ENCODE data around the gene RNF38. TPM values are rescaled to one million over a fixed set of nuclear protein-coding genes. Genes with fewer than 3 reads are reported as not detected.

Gene RNF38
- total and polyA plus RNA-seq, 2 experiments from 2014 or later, result 13.7 to 61.9 TPM

DNA sequence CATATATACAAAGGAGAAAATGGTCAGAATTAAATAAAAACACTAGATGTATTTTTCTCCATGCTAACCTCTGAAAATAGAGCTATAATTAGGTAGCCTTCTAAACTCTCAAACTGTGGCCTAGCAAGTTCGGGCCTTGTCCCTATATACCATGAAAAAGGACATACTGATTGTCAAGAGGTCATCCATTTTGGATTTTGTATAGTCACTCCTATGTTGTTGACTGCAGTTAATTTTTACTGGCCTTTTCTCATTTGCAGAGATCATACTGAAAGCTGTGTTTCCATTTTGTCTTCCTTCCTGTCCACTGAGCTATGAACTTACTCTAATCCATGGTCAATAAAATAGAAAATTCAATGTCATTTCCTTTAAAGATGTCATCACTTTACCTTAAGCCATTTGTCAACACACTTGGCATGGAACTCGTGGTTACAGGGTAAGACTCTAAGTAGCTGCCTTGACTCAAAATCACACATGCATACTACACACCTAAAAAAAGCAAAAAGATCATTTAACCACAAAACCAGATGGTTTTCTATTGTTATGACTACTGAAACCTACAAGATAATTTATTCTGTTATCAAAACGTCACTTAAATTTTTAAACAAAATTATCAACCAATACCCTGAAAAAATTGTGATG is 58.0 kb downstream of the RNF38 start:
- no peaks in the 10 kb centered on the region for H3K9me3 Mint-ChIP-seq
- no peak overlapping the region for H3K4me3 Mint-ChIP-seq
- Histone ChIP-seq H2AFZ (no peak overlapping the region), H3K27me3 (ENCODE audit: insufficient read depth) (no peaks in the 10 kb centered on the region), H3K27ac (ENCODE audit: low read depth) (no peak overlapping the region), H3K79me2 (replicated peaks; ENCODE audit: insufficient read depth) (no peaks in the 10 kb centered on the region), H3K4me1 (ENCODE audit: insufficient read depth) (no peaks in the 10 kb centered on the region), H3K4me3 (no peak overlapping the region), H3K36me3 (ENCODE audit: insufficient read depth) (peaks cover 50% of the 10 kb centered on the region), H3F3A (replicated peaks; ENCODE audit: low read depth) (no peaks in the 10 kb centered on the region), H3K9me2 (ENCODE audit: insufficient read depth) (no peaks in the 10 kb centered on the region), H4K20me1 (replicated peaks; ENCODE audit: insufficient read depth) (no peaks in the 10 kb centered on the region), H3K4me2 (no peak overlapping the region)
- H3K4me1 Mint-ChIP-seq, result no peaks in the 10 kb centered on the region; the same call in 2 of the 3 replicates
- TF ChIP-seq, protein P1, sequence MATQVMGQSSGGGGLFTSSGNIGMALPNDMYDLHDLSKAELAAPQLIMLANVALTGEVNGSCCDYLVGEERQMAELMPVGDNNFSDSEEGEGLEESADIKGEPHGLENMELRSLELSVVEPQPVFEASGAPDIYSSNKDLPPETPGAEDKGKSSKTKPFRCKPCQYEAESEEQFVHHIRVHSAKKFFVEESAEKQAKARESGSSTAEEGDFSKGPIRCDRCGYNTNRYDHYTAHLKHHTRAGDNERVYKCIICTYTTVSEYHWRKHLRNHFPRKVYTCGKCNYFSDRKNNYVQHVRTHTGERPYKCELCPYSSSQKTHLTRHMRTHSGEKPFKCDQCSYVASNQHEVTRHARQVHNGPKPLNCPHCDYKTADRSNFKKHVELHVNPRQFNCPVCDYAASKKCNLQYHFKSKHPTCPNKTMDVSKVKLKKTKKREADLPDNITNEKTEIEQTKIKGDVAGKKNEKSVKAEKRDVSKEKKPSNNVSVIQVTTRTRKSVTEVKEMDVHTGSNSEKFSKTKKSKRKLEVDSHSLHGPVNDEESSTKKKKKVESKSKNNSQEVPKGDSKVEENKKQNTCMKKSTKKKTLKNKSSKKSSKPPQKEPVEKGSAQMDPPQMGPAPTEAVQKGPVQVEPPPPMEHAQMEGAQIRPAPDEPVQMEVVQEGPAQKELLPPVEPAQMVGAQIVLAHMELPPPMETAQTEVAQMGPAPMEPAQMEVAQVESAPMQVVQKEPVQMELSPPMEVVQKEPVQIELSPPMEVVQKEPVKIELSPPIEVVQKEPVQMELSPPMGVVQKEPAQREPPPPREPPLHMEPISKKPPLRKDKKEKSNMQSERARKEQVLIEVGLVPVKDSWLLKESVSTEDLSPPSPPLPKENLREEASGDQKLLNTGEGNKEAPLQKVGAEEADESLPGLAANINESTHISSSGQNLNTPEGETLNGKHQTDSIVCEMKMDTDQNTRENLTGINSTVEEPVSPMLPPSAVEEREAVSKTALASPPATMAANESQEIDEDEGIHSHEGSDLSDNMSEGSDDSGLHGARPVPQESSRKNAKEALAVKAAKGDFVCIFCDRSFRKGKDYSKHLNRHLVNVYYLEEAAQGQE (IDR thresholded peaks at IDR 0.05; ENCODE audit: unreplicated experiment), result no peak
- TF ChIP-seq POLR2AphosphoS5 (IDR thresholded peaks at IDR 0.05; ENCODE audit: low read depth) (no peak), EZH2phosphoT487 (IDR thresholded peaks at IDR 0.05; ENCODE audit: unreplicated experiment) (no peak), CTCF (conservative IDR thresholded peaks at IDR 0.05; ENCODE audit: low read depth in 2 of 2) (no peak), CREB1 (CRISPR knock-in tag; IDR thresholded peaks at IDR 0.05; ENCODE audit: low read depth) (no peak), ZNF331 (CRISPR knock-in tag; IDR thresholded peaks at IDR 0.05; ENCODE audit: low read depth) (no peak), EZH2 (IDR thresholded peaks at IDR 0.05; ENCODE audit: low read depth, unreplicated experiment) (no peak), JUNB (IDR thresholded peaks at IDR 0.05; ENCODE audit: unreplicated experiment) (no peak), ETS1 (IDR thresholded peaks at IDR 0.05) (no peak), ZNF114 (CRISPR knock-in tag; IDR thresholded peaks at IDR 0.05) (no peak), NANOG (IDR thresholded peaks at IDR 0.05; ENCODE audit: borderline replicate concordance) (no peak), STAT1 (IDR thresholded peaks at IDR 0.05; ENCODE audit: unreplicated experiment) (no peak)
- TF ChIP-seq, protein P2, sequence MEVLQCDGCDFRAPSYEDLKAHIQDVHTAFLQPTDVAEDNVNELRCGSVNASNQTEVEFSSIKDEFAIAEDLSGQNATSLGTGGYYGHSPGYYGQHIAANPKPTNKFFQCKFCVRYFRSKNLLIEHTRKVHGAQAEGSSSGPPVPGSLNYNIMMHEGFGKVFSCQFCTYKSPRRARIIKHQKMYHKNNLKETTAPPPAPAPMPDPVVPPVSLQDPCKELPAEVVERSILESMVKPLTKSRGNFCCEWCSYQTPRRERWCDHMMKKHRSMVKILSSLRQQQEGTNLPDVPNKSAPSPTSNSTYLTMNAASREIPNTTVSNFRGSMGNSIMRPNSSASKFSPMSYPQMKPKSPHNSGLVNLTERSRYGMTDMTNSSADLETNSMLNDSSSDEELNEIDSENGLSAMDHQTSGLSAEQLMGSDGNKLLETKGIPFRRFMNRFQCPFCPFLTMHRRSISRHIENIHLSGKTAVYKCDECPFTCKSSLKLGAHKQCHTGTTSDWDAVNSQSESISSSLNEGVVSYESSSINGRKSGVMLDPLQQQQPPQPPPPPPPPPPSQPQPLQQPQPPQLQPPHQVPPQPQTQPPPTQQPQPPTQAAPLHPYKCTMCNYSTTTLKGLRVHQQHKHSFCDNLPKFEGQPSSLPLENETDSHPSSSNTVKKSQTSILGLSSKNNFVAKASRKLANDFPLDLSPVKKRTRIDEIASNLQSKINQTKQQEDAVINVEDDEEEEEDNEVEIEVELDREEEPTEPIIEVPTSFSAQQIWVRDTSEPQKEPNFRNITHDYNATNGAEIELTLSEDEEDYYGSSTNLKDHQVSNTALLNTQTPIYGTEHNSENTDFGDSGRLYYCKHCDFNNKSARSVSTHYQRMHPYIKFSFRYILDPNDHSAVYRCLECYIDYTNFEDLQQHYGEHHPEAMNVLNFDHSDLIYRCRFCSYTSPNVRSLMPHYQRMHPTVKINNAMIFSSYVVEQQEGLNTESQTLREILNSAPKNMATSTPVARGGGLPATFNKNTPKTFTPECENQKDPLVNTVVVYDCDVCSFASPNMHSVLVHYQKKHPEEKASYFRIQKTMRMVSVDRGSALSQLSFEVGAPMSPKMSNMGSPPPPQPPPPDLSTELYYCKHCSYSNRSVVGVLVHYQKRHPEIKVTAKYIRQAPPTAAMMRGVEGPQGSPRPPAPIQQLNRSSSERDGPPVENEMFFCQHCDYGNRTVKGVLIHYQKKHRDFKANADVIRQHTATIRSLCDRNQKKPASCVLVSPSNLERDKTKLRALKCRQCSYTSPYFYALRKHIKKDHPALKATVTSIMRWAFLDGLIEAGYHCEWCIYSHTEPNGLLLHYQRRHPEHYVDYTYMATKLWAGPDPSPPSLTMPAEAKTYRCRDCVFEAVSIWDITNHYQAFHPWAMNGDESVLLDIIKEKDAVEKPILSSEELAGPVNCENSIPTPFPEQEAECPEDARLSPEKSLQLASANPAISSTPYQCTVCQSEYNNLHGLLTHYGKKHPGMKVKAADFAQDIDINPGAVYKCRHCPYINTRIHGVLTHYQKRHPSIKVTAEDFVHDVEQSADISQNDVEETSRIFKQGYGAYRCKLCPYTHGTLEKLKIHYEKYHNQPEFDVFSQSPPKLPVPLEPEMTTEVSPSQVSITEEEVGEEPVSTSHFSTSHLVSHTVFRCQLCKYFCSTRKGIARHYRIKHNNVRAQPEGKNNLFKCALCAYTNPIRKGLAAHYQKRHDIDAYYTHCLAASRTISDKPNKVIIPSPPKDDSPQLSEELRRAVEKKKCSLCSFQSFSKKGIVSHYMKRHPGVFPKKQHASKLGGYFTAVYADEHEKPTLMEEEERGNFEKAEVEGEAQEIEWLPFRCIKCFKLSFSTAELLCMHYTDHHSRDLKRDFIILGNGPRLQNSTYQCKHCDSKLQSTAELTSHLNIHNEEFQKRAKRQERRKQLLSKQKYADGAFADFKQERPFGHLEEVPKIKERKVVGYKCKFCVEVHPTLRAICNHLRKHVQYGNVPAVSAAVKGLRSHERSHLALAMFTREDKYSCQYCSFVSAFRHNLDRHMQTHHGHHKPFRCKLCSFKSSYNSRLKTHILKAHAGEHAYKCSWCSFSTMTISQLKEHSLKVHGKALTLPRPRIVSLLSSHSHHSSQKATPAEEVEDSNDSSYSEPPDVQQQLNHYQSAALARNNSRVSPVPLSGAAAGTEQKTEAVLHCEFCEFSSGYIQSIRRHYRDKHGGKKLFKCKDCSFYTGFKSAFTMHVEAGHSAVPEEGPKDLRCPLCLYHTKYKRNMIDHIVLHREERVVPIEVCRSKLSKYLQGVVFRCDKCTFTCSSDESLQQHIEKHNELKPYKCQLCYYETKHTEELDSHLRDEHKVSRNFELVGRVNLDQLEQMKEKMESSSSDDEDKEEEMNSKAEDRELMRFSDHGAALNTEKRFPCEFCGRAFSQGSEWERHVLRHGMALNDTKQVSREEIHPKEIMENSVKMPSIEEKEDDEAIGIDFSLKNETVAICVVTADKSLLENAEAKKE (CRISPR knock-in tag; IDR thresholded peaks at IDR 0.05), result no peak
- H3K36me3 Mint-ChIP-seq (ENCODE audit: low read depth), result peaks cover 70% of the 10 kb centered on the region
- H3K27me3 Mint-ChIP-seq (ENCODE audit: insufficient read depth, low read depth, poor library complexity), result peaks cover 4% of the 10 kb centered on the region
- no peak for ATAC-seq
- no peak overlapping the region for H3K27ac Mint-ChIP-seq
- no peak for DNase-seq (ENCODE audit: low spot score)

All from GM23338 (cell line).